Hepatic stellate cell (primary cell): ENCODE data around the gene PTPRT.

Experiments
- DNase-seq: peaks from one replicate; pipeline ENCODE4 v3.0.0; 2011; ENCODE audit warnings: low spot score

PTPRT gene

DNA sequence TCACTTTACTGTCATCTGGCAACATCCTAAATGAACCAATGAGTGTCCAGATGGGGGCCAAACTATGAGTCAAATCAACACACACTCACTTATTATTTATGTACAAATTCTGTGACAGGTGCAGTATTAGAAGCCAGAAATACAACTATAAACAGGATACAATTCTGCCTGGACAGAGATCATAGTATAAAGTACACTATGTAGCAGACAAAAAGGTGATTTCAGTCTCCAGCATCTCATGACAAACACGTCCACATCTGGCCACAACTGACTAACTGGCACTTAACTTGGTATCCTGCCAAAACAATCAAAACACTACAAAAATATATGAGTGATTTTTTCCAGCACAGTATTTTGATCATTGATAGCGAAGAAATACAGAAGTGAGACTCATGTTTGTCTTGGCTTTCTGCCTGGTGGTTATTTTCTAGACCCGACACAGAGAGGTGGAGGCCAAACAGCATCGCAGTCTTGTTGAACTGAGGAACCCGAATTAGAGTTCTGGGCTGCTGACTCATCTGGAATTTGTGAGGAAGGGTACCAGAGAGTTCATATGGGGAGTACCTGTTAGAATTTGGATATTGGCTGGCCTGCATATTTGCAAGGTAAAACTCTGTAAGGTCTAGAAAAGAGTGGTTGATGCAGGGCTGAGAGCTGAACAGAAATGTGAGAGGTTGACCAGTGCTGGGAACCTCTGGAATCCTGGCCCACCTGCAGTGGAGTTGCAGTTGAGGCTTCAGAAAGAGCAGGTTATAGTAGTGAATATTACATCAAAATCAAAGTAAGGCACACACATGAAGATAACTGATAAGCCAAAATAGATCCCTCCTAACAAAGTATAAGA is 475.2 kb downstream of the PTPRT start:
- no peak for DNase-seq

DNA sequence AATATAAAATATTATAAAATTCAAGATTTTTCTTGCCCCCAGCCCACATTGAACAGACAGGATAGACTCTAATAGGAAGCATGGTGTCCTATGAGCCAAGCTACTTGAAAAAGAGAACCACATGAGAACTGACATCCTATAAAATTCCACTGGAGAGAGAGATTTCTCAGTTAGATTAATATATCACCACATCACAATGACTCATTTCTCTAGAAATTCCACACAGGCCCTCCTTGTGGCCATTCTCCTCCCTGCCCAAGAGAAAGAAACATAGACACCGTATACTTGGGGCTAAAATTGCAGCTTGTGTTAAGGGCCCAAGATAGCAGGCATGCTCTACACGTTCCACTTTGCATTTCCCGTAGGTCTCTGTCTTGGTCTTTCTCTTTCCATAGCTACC is 481.4 kb downstream of the PTPRT start:
- no peak for DNase-seq

DNA sequence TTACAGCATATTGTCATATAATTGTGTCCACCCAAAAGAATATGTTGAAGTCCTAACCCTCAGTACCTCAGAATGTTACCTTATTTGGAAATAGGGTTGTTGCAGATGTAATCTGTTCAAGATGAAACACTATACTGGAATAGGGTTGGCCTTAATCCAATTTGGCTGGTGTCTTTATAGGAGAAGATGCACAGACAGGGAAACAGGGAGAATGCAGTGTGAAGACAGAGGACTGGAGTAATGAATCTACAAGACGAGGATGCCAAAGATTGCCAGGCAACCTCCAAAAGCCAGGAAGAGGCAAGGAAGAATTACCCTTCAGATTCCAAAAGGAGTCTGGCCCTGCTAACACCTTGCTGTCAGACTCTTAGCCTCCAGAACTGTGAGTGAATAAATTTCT is 482.9 kb downstream of the PTPRT start:
- no peak for DNase-seq

DNA sequence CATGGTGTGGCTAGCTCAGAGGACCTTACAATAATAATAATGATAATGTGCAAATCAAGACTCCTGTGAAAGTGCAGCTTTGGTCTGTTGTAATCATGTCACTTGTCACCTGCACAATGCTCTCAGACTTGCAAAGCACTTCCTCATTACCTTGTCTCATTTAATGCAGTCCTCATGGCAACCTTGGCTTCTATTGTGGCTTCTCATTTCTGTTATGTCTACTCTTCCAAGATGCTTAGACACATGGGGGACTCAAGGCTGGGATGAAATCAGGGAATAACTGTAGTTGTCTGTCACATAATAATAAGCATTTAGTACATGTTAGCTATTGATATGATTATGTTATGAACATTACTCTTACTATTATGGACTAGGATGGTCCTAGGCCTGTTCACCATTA is 484.2 kb downstream of the PTPRT start:
- DNase-seq = no peak

DNA sequence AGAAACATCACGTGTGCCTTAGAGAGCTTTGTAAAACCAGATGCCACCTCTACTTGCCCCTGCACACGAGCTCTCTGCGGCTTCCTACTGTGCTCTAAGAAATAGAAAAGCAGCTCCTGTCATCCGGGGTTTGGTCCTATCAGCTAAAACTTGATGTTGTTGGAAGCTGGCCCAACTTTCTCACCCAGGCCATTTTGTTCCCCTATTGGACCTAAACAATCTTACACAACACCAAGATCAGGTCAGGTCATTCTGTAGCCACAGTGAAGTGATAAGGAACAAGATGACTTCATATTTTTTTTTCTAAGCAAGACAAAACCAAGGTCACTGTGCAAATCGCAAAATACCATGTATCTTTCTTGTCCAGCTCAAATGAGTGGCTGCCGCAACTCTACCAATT is 486.0 kb downstream of the PTPRT start:
- DNase-seq = no peak

DNA sequence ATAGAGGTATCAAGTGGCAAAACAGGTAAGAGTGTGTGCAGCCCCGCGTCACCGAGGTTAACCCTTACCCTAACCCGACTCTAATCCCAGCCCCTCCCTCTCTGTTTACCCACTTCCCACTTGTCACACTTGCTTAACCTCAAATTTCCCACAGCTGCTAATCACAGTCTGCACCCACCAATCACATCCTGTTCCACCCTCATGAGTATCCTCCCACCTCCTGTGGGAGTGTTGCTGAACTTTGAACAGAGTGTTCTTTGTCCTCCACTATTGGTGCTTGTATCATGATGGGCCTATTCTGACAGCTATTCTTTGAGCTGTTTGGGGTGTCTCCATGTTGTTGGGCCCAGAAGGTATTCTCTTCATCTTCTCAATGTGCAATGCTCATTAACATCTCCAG is 487.8 kb downstream of the PTPRT start:
- DNase-seq = no peak

DNA sequence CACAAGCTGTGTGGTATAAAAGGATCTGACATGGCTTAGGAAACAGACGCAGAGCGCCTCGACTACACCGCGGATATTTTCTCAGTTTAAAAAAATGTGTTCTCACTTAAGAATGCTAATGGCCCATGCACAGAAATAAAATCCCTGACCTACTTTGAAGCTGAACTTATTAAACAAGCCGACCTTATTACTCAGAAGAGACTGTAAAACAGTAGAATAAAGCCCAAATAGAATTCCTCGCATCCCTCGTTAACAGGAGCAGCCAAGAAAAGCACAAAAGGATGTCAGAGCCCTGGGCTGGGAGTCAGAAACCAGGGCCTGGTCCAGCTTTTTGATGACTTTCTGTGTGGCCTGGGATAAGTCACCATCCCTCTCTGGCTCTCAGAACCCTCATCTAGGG is 489.3 kb downstream of the PTPRT start:
- DNase-seq = no peak

DNA sequence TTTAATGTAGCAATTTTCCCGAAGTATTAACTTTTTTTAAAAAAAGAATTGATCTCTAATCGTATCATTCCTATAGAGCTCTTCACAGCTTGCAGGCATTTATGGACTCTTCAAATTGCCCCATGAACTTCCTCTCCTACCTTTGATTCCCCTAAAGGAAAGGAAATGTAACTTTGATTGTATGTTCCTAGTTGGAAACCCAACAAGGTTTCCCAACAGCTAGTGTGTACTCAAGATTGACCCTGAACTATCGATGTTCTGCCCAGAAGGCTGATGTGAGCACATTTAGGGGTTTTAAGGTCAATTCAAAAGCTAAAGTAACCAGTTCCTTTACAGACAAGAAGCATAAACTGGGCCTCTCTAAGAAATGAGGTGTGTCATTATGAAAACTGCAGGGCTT is 491.7 kb downstream of the PTPRT start:
- no peak for DNase-seq

DNA sequence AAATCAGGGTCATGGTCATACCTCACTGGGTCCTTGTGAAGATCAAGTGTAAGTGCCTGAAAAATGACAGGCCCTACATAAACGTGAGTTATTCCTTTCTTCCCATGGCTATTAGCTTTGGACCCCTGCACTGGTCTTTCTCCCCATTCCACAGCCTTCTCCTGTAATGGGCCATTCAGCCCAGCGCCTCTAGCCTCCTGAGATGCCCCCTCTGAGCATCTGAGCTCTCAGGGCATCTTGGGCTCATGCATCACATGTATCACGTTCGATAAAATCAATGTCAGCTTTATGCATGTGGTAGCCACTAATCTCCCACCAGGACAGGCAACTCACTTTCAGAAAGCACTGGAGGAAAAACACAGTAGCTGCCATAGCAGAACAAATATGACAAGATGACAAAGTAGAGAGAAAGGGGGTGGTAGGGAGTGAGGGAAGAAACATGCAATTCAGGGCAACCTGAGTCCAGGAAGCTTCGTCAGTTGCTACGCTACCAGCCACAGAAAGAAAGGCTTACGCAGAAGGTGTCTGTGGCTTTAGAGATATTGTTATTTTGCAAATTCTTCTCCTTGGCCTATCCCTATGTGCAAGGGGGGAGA is 498.8 kb downstream of the PTPRT start:
- DNase-seq = no peak

DNA sequence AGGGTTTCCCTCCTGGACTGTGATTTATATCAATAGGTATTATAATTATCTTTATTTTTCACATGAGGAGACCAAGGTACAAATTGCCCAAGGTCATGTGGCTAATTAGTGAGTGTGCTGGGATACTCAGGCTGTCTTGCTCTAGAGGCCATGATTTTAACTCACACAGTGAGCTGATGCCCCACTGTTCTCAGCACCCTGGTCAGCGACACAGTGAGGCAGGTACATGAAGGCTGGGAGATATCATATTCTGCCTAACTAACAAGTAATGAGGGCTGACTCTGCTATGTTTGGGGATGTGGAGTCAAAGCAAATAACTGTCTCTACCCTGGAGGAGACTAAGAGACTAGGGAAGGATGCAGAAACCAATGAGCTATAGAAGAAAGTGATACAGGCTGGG is 501.1 kb downstream of the PTPRT start:
- no peak for DNase-seq

DNA sequence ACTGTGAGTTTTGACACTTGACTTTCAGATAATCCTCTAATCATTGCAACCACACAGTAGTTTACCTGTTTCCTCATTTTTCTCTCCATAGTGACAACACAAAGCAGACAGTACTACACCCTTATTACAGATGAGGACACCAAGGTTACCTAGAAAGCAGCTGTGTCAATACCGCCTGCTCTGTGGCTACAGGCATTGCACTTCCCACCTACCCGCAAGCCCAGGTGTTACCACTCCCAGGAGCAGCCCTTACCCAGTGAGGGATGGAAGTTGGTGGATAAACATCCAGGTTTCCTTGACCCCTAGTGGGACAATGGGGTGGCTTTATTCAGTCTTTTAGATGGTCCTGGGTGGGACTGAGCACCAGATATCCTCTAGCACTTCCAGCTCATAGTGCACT is 503.6 kb downstream of the PTPRT start:
- no peak for DNase-seq

DNA sequence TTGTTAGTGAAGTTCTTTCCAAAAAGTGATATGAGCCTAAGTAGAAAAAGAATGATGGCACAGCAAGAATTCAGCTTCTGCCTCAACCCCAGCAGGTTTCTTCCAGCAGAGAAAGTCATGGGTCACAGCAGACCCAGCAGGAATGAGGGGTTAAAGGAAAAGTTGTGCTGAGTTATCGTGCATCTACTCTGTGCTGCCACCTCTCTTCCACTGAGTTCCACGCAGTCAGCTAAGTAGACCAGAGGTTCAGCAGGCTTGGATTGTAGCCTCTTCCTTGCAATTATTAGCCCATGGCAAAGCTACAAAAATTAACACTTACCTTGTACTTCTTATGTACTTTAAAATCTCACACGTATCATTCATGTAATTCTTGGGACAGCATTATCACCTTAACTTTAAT is 510.8 kb downstream of the PTPRT start:
- DNase-seq = no peak

DNA sequence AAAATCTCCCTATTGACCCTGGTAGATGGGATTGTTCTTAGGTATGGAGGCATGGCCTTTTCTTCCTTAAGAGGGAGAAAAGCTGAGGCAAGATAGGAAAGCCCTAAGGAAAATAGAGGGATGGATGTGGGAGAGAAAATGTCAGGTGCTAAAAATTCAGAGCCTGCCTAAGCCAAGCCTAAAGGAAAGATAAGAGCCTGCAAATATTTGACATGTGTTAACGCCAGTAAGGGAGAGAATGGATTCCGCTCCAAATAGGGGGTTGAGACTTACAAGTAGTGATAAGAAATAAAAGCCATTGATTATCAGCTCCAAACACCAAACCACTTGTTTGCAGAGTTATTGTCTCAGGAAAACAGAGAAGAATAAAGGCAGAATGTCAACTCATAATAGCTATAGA is 533.6 kb downstream of the PTPRT start:
- DNase-seq = no peak

DNA sequence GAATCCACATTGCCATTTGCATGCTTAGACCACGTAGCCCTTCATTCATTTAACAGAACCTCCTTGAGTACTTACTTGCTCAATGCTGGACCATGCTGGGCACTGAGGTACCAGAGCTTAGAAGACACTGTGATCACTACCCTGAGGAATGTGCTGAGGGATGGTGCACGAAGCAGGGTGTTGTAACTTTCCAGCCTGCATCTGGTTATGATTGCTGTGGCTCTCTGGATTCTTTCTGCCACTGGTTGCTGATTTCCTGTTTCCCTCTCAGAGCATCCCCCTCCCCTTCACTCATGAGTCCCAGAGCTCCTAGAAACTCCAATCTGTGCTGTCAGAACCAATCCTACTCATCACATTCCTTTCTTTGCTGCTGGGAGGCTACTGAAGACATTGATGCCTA is 537.4 kb downstream of the PTPRT start:
- DNase-seq = no peak

DNA sequence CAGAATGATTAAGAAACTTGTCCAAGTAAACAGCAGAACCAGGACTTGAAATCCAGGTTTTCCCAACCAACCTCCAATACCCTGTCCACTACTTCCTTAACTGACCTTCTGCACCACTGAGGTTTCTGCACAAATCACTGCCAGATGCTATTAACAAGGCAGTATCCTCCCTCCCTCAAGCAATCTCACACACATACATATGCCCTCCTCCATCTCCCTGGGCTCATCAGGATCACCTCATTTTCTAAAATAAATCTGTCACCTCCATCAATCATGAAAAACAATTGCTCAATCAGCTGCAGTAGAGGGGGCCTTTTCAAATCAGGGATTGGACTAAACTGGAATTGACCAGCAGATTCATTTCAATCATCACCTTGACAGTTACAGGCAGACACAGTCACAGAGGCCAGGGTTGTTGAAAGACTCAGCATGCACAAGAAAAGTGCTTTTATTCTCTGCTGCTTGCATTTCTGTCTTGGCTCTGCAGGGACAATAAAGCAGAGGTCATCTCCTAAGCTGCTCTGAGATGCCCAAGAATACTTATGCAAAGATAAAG is 539.4 kb downstream of the PTPRT start:
- DNase-seq = no peak

DNA sequence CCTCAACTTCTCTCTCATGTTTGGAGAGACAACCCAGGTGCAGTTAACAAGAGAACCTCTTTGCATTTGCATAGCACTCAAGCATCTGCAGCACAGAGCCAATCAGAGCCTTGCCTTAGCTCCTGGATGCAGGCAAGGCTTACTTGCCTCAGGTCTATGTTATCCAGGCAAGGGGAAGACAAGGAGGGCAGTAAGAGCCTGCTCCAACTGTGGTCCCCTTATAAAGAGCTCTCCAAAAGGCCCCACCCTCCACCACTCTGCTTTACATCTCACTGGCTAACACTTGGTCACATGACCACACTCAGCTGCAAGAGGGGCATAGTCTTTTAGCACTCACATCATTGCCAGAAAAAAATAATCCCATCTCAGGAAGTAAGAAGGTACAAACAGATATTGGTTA is 540.0 kb downstream of the PTPRT start:
- no peak for DNase-seq

DNA sequence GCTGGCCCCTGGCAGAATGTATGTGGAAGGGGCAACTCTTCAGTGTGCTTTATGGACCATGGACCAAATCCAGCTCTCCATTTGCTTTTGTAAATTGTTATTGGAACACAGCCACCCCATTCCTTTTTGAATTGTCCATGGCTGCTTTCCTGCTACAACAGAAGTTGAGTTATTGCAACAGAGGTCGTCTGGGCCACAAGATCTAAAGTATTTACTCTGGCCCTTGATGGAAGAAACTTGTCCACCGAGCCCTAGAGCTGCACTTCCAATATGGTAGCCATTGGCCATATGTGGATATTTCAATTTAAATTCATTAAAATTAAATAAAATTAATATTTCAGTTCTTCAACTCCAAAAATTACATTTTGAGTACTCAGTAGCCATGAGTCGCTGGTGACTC is 543.5 kb downstream of the PTPRT start:
- DNase-seq = no peak

DNA sequence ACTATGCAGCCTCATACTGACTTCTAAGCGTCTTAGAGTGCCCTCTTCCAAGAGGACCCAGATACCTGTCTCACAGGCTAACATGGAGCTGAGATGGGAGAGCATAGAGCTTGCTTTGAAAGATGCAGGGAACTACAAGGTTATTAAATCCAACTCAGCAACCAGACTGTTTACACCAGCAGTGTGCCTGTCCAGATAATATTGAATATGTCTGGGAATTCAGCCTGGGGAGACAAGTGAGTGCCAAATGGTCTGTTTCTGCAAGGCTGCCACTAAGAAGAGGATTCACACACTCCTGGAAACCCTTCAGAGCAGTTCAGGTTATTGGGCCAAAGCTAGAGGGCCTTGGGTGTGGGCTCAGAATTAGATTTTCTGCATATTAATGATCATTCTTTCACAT is 547.8 kb downstream of the PTPRT start:
- no peak for DNase-seq

DNA sequence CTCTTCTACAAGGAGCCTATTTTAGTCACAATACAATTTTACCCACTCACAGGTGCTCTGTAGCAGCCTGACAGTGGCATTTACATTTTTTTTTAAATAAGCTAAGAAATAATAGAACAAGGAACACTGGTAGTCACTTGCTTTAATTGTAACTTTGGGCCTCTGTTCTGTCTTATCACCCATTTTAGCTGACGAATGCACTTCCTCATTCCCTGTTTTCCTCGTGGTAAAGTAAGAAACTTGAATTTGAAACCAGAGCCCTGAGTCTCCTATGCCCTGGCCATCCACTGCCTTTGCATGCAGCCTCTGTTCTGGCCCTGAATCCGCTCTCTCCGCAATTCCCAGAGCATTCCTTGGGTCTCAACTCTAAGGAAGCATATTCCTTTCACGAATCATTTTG is 550.6 kb downstream of the PTPRT start:
- DNase-seq = no peak

DNA sequence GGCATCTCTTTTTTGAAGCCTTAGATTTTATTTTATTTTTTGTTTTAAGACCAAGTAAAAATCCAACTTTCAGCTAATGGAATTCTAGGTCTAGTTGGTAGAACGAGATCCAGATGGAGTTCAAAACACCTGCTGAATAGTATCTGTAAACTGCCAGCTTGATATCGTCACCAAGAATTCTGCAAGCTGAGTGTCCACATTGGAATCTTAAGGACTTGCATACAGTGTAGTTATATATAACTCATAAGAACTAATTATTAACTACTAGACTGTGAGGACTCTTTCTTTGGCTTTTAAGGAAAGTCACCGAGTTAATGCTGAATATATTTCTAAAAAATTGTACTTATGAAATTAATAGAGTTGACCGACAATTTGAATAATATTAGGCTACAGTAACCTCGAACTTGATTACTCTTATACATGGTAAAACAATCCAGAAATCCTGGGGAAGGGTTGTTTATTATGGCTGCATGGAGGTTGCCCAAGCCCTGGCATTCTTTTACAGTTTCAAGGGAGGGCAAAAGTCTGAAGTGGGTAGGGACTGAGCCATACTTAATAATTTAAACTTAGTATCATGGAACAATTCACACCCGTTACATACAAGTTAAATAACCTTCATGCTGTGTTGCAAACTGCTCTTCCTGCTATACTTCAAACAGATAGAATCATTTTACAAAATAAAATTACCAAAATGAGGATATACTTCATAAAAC is 553.9 kb downstream of the PTPRT start:
- DNase-seq = no peak

DNA sequence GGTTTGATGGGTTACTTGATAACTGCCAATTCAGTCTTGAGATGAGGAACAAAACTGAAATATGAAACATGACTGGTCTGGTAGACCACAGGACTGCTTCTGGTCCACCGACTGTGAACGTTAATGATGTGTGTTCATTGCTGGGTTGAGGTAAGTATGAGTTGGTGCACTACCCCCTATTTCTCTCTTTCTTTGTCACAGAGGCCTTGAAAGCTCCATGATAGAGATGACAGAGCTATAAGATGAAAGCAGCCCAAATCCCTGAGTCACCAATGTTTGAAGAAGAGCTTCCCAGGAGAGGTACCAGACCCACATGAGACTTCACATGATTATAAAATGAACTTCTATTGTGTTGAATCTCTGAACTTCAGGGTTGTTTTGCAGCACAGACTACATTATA is 555.5 kb downstream of the PTPRT start:
- no peak for DNase-seq

DNA sequence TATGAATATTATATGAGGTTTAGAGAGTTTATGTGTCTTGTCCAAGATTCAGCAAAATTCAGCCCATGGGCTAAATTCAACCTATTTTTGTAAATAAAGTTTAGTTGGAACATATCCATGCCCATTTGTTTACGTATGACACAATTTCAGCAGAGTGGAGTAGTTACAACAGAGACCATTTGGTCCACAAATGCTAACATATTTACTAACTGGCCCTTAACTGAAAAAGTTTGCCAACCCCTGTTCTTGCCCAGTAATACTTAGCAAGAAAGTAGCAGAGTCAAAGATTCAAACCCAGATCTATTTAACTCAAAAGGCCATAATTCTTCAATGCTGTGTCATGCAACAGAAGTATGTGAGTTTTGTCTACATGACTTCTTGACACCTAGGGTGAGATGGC is 561.0 kb downstream of the PTPRT start:
- DNase-seq = no peak

DNA sequence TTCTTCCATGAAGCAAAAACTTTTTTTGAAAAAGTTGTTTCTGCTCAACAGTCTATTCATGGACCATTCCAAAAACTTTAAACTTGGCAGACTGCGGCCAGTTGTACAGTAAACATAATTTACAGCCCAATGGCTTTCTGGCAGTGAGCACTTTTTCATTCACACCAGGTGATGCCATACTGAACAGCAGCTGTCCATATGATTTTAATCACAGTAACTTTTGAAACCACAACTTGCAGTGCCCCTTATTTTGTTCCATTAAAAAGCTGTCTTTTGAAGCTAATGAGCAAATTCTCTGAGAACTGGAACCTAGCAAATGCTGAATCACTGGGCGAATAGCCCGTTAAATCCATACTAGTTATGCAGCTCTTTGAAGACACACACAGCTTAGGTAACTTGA is 576.6 kb downstream of the PTPRT start:
- DNase-seq = no peak
